Transverse colon (tissue), 4 donors: ENCODE results near the gene IZUMO1R.

Experiments
- EP300 ChIP-seq: sonication (generic); formaldehyde crosslinking; IDR thresholded peaks from one replicate; pipeline ENCODE4 v1.6.1; 2017; ENCODE audit warnings: antibody characterized with exemption, low read depth
- POLR2A ChIP-seq: fragments of 450-650 bp; IDR thresholded peaks from one replicate; pipeline ENCODE4 v1.6.1; 2016; ENCODE audit warnings: antibody characterized with exemption, mild to moderate bottlenecking, moderate library complexity
- POLR2AphosphoS5 ChIP-seq, 3 donors: sonication (generic); formaldehyde crosslinking; IDR thresholded peaks; one replicate each; pipeline ENCODE4 v1.6.1; 2016; ENCODE audit warnings: antibody characterized with exemption in 3 of 3
- TF ChIP-seq, protein P1 (sequence below), 5 experiments: fragments of 200-600 bp in 3 of 5; fragments of 450-650 bp in 2 of 5; sonication (generic) in 3 of 5; IDR thresholded peaks; 1 replicate in 2 of 5; 2 replicates in 3 of 5; pipeline ENCODE4 v1.5.1; 2016 to 2017; ENCODE audit warnings: antibody characterized with exemption in 5 of 5, inconsistent platforms in 3 of 5, mild to moderate bottlenecking in 2 of 5, moderate library complexity in 1 of 5

- no peak for TF ChIP-seq POLR2A
- no peak for TF ChIP-seq EP300
- TF ChIP-seq, protein P1, sequence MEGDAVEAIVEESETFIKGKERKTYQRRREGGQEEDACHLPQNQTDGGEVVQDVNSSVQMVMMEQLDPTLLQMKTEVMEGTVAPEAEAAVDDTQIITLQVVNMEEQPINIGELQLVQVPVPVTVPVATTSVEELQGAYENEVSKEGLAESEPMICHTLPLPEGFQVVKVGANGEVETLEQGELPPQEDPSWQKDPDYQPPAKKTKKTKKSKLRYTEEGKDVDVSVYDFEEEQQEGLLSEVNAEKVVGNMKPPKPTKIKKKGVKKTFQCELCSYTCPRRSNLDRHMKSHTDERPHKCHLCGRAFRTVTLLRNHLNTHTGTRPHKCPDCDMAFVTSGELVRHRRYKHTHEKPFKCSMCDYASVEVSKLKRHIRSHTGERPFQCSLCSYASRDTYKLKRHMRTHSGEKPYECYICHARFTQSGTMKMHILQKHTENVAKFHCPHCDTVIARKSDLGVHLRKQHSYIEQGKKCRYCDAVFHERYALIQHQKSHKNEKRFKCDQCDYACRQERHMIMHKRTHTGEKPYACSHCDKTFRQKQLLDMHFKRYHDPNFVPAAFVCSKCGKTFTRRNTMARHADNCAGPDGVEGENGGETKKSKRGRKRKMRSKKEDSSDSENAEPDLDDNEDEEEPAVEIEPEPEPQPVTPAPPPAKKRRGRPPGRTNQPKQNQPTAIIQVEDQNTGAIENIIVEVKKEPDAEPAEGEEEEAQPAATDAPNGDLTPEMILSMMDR (IDR thresholded peaks at IDR 0.05): no peak
- TF ChIP-seq POLR2AphosphoS5 (IDR thresholded peaks at IDR 0.05): no peak
Measured at GRCh38 chr11:94303966-94304958, at the start of gene IZUMO1R.
